Astrocyte of the spinal cord (primary cell): Measurements from ENCODE around the gene MEIS2.

Experiments
- DNase-seq: peaks from one replicate; pipeline ENCODE4 v3.0.0; 2011; ENCODE audit warnings: low read depth, low spot score
- H3K4me3 ChIP-seq: 2 replicates; pipeline ENCODE4 v1.5.1; 2011; ENCODE audit warnings: low read depth, mild to moderate bottlenecking, low read length, moderate library complexity
- in situ Hi-C: cut with HindIII; loops from 2 replicates; pipeline ENCODE4 v1.10.0; 2017; ENCODE audit warnings: low sequenced_read_pairs
- TF ChIP-seq, protein P1 (sequence below): IDR thresholded peaks from 2 replicates; pipeline ENCODE4 v1.5.1; 2012; ENCODE audit warnings: low read depth, mild to moderate bottlenecking, low read length, inconsistent platforms

MEIS2 gene

DNA sequence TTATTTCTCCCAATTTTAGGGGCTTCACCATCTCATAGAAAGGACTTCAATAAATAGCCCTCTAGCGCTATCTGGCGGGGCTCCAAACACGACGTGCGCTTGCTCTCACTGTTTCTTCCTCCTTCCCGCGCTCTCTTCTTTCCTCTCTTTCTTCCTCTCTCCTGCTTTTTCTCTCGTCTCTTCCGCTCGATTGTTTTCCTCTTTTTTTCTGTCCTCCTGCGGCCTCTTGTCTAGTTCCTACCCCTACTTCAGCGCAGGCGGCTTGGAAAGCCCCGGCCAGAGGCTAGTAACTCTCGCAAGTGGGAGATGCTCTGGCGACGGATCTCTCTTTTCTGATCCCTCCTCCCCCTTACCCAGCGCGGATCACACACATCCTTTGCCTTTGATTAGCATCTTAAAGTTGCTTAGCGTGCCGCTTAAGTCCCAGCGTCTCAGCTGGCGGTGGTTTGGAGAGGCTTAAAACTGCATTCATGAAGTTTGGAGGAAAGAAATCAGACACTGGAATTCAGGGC, 6.2 kb upstream of the MEIS2 start:
- TF ChIP-seq, protein P1, sequence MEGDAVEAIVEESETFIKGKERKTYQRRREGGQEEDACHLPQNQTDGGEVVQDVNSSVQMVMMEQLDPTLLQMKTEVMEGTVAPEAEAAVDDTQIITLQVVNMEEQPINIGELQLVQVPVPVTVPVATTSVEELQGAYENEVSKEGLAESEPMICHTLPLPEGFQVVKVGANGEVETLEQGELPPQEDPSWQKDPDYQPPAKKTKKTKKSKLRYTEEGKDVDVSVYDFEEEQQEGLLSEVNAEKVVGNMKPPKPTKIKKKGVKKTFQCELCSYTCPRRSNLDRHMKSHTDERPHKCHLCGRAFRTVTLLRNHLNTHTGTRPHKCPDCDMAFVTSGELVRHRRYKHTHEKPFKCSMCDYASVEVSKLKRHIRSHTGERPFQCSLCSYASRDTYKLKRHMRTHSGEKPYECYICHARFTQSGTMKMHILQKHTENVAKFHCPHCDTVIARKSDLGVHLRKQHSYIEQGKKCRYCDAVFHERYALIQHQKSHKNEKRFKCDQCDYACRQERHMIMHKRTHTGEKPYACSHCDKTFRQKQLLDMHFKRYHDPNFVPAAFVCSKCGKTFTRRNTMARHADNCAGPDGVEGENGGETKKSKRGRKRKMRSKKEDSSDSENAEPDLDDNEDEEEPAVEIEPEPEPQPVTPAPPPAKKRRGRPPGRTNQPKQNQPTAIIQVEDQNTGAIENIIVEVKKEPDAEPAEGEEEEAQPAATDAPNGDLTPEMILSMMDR, result peak; percentile 39
- peak; percentile 61 for DNase-seq
- in situ Hi-C loops, result no loop called here
- peak overlapping the region; percentile 21 for H3K4me3 ChIP-seq

DNA sequence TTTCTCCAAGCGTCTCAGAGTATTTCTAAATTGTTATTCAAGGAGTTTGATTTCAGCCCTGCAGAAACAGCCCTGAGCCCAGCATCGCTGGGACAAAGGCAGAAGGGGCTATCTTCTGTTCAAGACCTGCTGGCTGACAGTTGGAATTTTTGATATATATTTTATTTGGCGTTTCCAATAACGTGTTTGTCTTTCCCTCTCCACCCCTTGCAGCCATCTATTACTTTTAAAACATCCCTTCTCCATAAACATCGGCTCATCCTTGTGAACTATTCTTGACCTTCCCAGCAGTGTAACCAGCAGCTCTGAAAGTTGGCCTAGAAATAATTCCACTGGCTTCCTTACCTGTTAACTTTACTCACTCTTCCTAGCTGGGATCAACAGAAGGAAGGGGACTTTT, 5.5 kb upstream of the MEIS2 start:
- no peak for DNase-seq

DNA sequence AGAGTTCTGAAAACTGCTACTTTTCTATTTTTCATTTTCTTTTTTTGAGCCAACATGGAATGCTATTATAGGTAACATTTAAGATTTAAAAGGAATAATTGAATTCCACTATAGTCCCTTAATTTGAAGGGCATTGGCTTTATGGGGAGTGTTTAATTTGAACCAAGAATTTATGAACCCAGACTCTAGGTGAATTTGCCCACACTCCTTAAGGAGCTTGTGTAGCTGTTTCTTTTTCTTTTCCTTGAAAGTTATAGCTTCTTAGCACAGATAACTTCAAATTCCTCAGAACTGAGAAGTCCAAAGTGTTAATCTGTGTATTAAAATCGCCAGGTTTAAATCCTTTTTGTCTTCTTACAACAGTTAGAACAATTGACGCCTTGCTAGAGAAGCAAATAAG, 4.7 kb upstream of the MEIS2 start:
- in situ Hi-C loops, result no loop called here
- DNase-seq, result no peak
- TF ChIP-seq, protein P1, result no peak
- no peak overlapping the region for H3K4me3 ChIP-seq

More for the DNA sequence above, 5.5 kb upstream of the MEIS2 start:
- TF ChIP-seq, protein P1, result no peak
- in situ Hi-C loops, result no loop called here
- H3K4me3 ChIP-seq, result no peak overlapping the region

DNA sequence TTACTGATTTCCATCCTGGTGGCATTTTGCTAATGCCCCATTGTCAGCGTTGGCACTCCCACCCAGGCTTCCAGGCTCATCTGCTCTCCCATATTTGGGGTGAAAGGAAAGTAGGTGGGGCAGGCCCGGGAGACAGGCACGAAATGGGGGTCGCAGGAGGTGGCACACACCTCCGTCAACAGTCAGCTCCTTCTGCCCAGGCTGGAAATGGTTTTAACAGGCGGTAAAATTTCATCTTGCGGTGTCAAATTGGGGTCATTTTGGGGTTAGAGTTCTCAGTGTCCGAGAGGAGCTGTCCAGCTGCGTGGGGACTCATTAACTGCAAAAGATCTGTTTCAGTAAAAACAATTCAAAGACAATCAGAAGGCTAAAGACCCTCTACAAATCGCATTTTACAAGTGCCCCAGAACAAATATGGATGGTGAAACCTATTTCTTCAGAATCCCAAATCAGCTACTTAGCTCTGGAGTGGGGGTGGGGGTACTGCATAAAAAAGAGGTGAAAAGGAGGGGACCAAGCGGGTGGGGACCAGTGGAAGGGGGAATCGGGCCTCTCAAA, 4.2 kb upstream of the MEIS2 start:
- no peak for DNase-seq

DNA sequence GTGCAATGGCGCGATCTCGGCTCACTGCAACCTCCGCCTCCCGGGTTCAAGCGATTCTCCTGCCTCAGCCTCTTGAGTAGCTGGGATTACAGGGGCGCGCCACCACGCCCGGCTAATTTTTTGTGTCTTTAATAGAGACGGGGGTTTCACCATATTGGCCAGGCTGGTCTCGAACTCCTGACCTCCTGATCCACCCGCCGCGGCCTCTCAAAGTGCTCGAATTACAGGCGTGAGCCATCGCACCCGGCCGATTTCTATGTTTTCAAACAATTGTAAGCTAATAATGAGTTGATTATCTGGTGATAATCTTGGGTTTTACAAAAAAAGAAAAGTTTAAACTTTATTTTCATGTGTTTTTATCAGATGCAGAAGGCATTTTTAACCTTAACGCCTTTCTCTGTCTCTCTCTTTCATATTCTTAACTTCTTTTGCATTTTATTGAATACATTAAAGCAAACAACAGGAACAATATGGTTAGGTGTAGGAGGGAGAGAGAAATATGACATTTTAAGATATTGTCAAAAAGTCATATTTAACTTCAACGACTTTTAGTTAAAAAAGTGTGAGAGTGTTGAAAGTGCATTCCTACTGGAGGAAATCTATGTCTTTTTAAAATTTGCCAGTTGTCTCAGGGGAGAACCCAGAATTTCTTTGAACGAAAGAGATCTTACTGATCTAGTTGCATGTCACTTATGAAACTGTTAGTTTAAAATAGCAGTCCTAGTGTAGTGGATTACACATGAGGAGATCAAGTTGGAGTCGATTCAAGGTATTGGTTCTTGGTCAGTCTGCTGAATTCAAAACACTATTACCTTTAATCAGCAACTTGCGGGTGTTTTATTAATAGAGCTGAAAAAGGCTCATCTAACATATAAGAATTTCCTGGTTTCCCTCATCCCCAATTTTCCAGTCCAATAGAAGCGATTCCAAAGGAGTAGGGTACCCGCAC, 3.4 kb upstream of the MEIS2 start:
- in situ Hi-C loops, result no loop called here
- TF ChIP-seq, protein P1, result no peak
- no peak for DNase-seq
- H3K4me3 ChIP-seq, result peak overlapping the region; percentile 93

More for the DNA sequence above, 4.2 kb upstream of the MEIS2 start:
- TF ChIP-seq, protein P1, result no peak
- in situ Hi-C loops, result no loop called here
- peak overlapping the region; percentile 93 for H3K4me3 ChIP-seq

DNA sequence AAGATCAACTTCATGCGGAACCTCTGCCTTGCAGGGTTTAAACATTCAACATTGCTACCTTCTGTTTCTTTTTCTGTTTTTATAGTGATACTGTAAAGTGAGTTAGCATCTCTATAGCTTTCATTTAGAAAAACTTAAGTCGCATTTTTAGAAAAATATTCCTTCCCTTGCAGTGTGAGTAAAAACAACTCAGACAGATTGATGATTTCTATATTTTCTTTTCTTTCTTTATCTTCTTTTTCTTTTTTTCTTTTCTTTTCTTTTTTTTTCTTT, 2.8 kb upstream of the MEIS2 start:
- peak overlapping the region; percentile 93 for H3K4me3 ChIP-seq
- TF ChIP-seq, protein P1, result no peak
- DNase-seq, result no peak
- in situ Hi-C loops, result no loop called here
